Tibial nerve (tissue), 4 donors: ENCODE measurements around the gene SP140L.

ENCODE experiments used
- EP300 ChIP-seq, 2 donors: sonication (generic); formaldehyde crosslinking; IDR thresholded peaks; one replicate each; pipeline ENCODE4 v1.6.1; 2017; ENCODE audit warnings: antibody characterized with exemption in 2 of 2, mild to moderate bottlenecking in 1 of 2
- POLR2A ChIP-seq, 2 donors: fragments of 450-650 bp; IDR thresholded peaks; one replicate each; pipeline ENCODE4 v1.6.1; 2017; ENCODE audit warnings: antibody characterized with exemption in 2 of 2, mild to moderate bottlenecking in 2 of 2, moderate library complexity in 2 of 2
- TF ChIP-seq, protein P1 (sequence below), 5 experiments: fragments of 200-600 bp in 3 of 5; fragments of 450-650 bp in 2 of 5; sonication (generic) in 3 of 5; IDR thresholded peaks; one replicate each; pipeline ENCODE4 v1.5.1; 2016 to 2019; ENCODE audit warnings: antibody characterized with exemption in 5 of 5, mild to moderate bottlenecking in 3 of 5, moderate library complexity in 2 of 5

DNA sequence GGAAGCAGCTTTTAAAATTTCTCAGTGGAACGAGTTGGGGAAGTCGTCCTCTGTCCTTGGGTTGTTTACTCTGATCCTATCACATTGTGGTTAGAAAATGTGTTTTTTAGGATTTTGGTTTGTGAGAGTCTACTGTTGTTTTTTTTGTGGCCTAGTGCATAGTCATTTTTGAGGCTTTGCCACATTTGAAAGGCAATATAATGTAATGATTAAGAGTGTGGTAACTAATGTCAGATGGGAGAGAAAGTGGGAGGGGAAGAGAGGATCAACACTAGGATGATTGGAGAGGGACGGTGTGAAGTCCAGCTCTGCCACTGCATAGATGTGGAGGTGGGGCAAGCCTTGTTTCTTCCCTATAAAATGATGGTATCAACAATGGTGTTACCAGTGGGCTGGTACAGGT, 8.5 kb downstream of the SP140L start:
- TF ChIP-seq, protein P1, sequence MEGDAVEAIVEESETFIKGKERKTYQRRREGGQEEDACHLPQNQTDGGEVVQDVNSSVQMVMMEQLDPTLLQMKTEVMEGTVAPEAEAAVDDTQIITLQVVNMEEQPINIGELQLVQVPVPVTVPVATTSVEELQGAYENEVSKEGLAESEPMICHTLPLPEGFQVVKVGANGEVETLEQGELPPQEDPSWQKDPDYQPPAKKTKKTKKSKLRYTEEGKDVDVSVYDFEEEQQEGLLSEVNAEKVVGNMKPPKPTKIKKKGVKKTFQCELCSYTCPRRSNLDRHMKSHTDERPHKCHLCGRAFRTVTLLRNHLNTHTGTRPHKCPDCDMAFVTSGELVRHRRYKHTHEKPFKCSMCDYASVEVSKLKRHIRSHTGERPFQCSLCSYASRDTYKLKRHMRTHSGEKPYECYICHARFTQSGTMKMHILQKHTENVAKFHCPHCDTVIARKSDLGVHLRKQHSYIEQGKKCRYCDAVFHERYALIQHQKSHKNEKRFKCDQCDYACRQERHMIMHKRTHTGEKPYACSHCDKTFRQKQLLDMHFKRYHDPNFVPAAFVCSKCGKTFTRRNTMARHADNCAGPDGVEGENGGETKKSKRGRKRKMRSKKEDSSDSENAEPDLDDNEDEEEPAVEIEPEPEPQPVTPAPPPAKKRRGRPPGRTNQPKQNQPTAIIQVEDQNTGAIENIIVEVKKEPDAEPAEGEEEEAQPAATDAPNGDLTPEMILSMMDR (IDR thresholded peaks at IDR 0.05) = no peak
- TF ChIP-seq POLR2A (IDR thresholded peaks at IDR 0.05) (no peak), EP300 (IDR thresholded peaks at IDR 0.05) (no peak)
